Measurements from ENCODE around the gene CTAG1A. TPM values are rescaled to one million over a fixed set of nuclear protein-coding genes. Genes with fewer than 3 reads are reported as not detected.

CTAG1A gene
- total and polyA plus RNA-seq, 9 of the 15 experiments (the other 6 are each of a cell fraction or from before 2014, with no cell fraction given): 0.32 TPM; not detected in 8

- no peaks in the 10 kb centered on the region for H3K36me3 ChIP-seq (ENCODE audit: control insufficient read depth, insufficient read depth, low read length)
Observed at GRCh38 chrX:154607370-154607769, 22.4 kb downstream of the CTAG1A start.

More at GRCh38 chrX:154607370-154607769, 22.4 kb downstream of the CTAG1A start:
- no peak overlapping the region for H3K9ac ChIP-seq (ENCODE audit: insufficient read depth in 1 of 2, low read depth in 2 of 2, low read length in 2 of 2)
- CTCF ChIA-PET (ENCODE audit: low intra/inter-chr PET ratio): no interaction called here
- ATAC-seq (no peak), DNase-seq (ENCODE audit: extremely low read depth in 1 of 4, low spot score in 3 of 4) (no peak), FAIRE-seq (no peak)
- no peaks in the 10 kb centered on the region for H3K9me1 ChIP-seq (ENCODE audit: control insufficient read depth, insufficient read depth, low read length)
- no peak overlapping the region for H3K27ac ChIP-seq (ENCODE audit: extremely low read depth, low read depth, low read length)
- H2AFZ ChIP-seq (ENCODE audit: low read depth, low read length): no peak overlapping the region
- peaks cover 14 to 28% of the 10 kb centered on the region in 2 experiments; a peak in 4 of 5 replicates for H3K27me3 ChIP-seq (ENCODE audit: control insufficient read depth in 2 of 2, insufficient read depth in 2 of 2, low read length in 2 of 2)
- no peak overlapping the region for H3K4me3 ChIP-seq
- POLR2A ChIA-PET: no interaction called here
- H3K79me2 ChIP-seq (ENCODE audit: control insufficient read depth, insufficient read depth, low read length): no peaks in the 10 kb centered on the region
- H3K9me3 ChIP-seq (replicated peaks; ENCODE audit: control insufficient read depth, insufficient read depth, low read depth, low read length): no peaks in the 10 kb centered on the region
- H4K20me1 ChIP-seq (replicated peaks; ENCODE audit: control insufficient read depth, insufficient read depth, low read length): no peaks in the 10 kb centered on the region; the same call in 1 of the 2 replicates
- H3K4me2 ChIP-seq (ENCODE audit: insufficient read depth, low read length): no peak overlapping the region
- WGBS (ENCODE audit: insufficient coverage, low coverage, missing lambda C conversion rate): 19% methylated on average over 6 of the region's 6 CpGs
- intact Hi-C loops (cut with micrococcal nuclease): no loop called here
- in situ Hi-C loops (cut with MboI): no loop called here
- TF ChIP-seq ZNF609 (CRISPR knock-in tag; IDR thresholded peaks at IDR 0.05; ENCODE audit: borderline replicate concordance): no peak
- no peak for TF ChIP-seq PHTF2 (CRISPR knock-in tag; IDR thresholded peaks at IDR 0.05)
- TF ChIP-seq GTF2F1 (IDR thresholded peaks at IDR 0.05; ENCODE audit: low read depth, low read length): no peak
- TF ChIP-seq CBX8 (IDR thresholded peaks at IDR 0.05; ENCODE audit: borderline replicate concordance, extremely low read depth, low read depth, low read length, poor library complexity, severe bottlenecking): no peak
- TF ChIP-seq MBD1 (CRISPR knock-in tag; IDR thresholded peaks at IDR 0.05): no peak
- TF ChIP-seq ETS2 (tag; IDR thresholded peaks at IDR 0.05; ENCODE audit: borderline replicate concordance, poor library complexity, severe bottlenecking): no peak
- no peak for TF ChIP-seq CSDE1 (IDR thresholded peaks at IDR 0.05)
- no peaks in the 10 kb centered on the region for H3K4me1 ChIP-seq (replicated peaks in 1 of 2; ENCODE audit: control insufficient read depth in 2 of 2, insufficient read depth in 2 of 2, low read length in 2 of 2)
- BruUV-seq (replicated peaks): no TSS peak
